Epithelial cell of proximal tubule (primary cell): ENCODE data around the gene NKTR. TPM values are rescaled to one million over a fixed set of nuclear protein-coding genes. Genes with fewer than 3 reads are reported as not detected.

Experiments used
- DNase-seq: peaks from one replicate; pipeline ENCODE4 v3.0.0-alpha.2; 2011; ENCODE audit warnings: low read depth
- H3K4me3 ChIP-seq: 2 replicates; pipeline ENCODE4 v1.5.1; 2011; ENCODE audit warnings: low read depth, mild to moderate bottlenecking, low read length
- total RNA-seq: library from RNA; depleted of rRNA; stranded (reverse); fragments of >200 nt; gene quantifications from 2 replicates; pipeline ENCODE4 v1.2.3, GENCODE V29; 2015
- TF ChIP-seq, protein P1 (sequence below): conservative IDR thresholded peaks from 2 replicates; pipeline ENCODE4 v1.5.1; 2012; ENCODE audit warnings: low read depth, mild to moderate bottlenecking, low read length

Gene NKTR
- total RNA-seq, 1 donor from 2014 or later: 24.3 TPM

DNA sequence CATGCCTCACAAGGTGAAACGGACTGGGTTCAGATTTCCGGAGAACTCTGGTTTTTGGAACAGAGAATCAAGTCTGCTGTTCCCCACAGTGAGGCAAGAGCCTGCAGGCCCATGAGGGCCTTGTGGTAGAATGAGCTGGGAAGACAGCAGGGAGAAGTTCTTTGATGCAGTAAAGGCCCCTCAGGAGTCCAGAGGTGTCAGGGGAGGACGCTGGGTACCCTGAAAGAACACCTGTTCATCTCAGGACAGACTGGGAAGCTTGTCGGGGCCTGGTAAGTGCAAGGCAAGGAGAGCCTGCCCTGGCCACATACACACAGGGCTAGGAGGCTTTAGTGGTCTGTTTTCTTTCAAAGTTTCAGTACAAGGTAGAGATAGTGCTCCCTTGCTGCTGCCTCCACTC is 49.3 kb downstream of the NKTR start:
- TF ChIP-seq, protein P1, sequence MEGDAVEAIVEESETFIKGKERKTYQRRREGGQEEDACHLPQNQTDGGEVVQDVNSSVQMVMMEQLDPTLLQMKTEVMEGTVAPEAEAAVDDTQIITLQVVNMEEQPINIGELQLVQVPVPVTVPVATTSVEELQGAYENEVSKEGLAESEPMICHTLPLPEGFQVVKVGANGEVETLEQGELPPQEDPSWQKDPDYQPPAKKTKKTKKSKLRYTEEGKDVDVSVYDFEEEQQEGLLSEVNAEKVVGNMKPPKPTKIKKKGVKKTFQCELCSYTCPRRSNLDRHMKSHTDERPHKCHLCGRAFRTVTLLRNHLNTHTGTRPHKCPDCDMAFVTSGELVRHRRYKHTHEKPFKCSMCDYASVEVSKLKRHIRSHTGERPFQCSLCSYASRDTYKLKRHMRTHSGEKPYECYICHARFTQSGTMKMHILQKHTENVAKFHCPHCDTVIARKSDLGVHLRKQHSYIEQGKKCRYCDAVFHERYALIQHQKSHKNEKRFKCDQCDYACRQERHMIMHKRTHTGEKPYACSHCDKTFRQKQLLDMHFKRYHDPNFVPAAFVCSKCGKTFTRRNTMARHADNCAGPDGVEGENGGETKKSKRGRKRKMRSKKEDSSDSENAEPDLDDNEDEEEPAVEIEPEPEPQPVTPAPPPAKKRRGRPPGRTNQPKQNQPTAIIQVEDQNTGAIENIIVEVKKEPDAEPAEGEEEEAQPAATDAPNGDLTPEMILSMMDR: no peak
- H3K4me3 ChIP-seq: no peak overlapping the region

GRCh38 chr3:42651248-42652091 is 51.0 kb downstream of the NKTR start:
- H3K4me3 ChIP-seq: no peak overlapping the region
- TF ChIP-seq, protein P1: no peak
- DNase-seq: peak; percentile 26

More for the DNA sequence above, 49.3 kb downstream of the NKTR start:
- no peak for DNase-seq

DNA sequence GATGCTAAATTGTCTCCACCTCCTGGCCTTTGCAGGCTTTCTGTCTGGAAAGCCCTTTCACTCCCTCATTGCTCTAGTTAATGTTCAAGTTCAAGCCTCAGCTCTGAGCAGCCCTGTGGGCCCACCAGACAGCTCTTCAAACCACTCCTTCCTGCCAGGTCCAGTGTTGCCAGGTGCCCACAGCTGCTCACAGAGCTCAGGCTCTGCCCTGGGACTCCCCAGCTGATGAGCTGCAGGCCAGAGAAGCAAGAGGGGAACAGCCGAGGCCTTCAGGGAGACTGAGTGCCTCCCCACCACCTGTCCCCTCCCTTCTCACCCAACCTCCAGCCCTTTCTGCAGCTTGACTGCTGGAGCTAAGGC is 51.7 kb downstream of the NKTR start:
- TF ChIP-seq, protein P1: no peak
- DNase-seq: no peak
- H3K4me3 ChIP-seq: peak overlapping the region; percentile 81

- H3K4me3 ChIP-seq: peak overlapping the region; percentile 81
- TF ChIP-seq, protein P1: no peak
- DNase-seq: peak; percentile 38
Observed at GRCh38 chr3:42652611-42653302, 52.3 kb downstream of the NKTR start.

DNA sequence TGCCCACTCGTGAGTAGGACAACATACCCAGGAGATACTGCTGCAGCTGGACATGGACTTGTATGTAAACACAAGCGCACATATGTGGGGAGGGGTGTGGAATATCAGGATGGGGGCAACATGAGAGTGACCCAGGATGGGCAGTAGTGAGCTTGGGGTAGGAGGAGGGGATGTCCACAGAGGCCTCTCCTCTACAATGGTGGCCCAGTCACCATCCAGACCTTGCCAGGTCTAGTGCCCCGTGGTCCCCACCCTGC is 52.7 kb downstream of the NKTR start:
- peak overlapping the region; percentile 81 for H3K4me3 ChIP-seq
- TF ChIP-seq, protein P1: no peak
- no peak for DNase-seq

DNA sequence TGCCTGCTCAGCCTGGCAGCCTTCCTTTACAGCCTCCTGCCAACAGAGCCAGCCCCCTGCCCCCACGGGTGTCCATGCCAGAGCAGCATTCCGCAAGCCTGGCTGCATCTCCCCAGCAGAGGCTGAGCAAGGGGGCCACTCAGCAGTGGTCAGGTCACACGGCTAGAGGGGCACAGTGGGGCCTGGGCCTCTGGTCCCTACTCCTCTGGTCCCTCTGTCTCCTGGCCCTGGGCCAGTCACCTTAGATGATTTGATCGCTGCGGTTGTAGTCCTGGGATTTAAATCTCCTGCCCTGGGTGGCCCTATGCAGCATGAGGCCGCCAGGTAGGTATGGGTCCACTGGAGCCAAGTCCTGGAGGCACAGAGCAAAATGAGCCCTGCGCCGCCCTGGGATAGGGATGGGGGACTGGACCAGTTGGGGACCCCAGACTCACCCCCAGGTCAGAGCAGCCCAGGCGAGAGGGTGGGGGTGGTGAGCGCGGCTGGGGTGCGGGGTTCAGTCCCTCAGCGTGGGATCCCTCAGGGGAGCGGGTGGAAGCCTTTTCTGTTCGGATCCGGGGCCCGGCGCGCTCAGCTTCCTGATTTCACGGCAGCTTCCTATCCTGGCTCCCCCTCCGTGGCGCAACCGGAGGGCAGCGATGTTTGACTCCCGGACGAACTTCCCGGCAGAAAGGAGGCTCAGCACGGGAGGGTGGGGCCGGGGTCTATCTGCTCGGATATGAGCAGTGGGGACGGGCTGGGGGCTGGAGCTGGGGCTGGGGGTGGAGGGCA is 53.3 kb downstream of the NKTR start, which contains the start of gene ZBTB47:
Gene ZBTB47 (plus strand): TSS at position 138 of the 771 bp plus-strand sequence. CDS start 4,659 bp downstream, outside the sequence.
- no peak for DNase-seq
- TF ChIP-seq, protein P1: no peak
- H3K4me3 ChIP-seq: peak within 1 kb of the TSS; percentile 81
